ENCODE measurements around the gene POLR2I. TPM values are rescaled to one million over a fixed set of nuclear protein-coding genes. Genes with fewer than 3 reads are reported as not detected.

The POLR2I gene
- polyA plus RNA-seq, 3 donors: 21.2 to 73.9 (median 57.9) TPM

DNA sequence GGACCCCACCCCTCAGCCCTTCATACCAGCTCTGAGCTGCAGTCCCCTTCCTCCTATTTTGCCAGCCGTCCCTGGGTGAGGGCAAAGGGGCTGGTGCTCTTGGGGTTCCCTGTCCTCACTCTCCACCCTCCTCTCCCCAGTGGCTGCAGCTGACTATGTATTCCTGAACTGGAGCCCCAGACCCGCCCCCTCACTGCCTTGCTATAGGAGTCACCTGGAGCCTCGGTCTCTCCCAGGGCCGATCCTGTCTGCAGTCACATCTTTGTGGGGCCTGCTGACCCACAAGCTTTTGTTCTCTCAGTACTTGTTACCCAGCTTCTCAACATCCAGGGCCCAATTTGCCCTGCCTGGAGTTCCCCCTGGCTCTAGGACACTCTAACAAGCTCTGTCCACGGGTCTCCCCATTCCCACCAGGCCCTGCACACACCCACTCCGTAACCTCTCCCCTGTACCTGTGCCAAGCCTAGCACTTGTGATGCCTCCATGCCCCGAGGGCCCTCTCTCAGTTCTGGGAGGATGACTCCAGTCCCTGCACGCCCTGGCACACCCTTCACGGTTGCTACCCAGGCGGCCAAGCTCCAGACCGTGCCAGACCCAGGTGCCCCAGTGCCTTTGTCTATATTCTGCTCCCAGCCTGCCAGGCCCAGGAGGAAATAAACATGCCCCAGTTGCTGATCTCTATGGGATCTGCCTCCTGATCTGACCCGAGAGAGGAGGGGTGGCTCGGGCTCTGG is 35.2 kb upstream of the POLR2I start:
- intact Hi-C loops (cut with micrococcal nuclease): loop anchor here in 1 of 2 donors (10.0 kb wide), 1 partner anchor 405 kb away; the partner anchor contains the start of genes IGFLR1, LIN37, PSENEN and U2AF1L4
- Mint-ChIP-seq H3K4me1 (peaks cover 23% of the 10 kb centered on the region), H3K9me3 (no peaks in the 10 kb centered on the region), H3K4me3 (no peak overlapping the region), H3K27ac (peak overlapping the region in 1 of 7 donors; percentile 62), H3K36me3 (peaks cover 63 to 70% of the 10 kb centered on the region in 2 donors), H3K27me3 (ENCODE audit: low read depth in 3 of 3) (peaks cover 0 to 7% (median 0%) of the 10 kb centered on the region in 3 donors)
- Histone ChIP-seq H4K20me1 (ENCODE audit: insufficient read depth, low read length) (peaks cover 80% of the 10 kb centered on the region), H3K79me2 (ENCODE audit: insufficient read depth, low read length) (peaks cover 9% of the 10 kb centered on the region), H3K27me3 (ENCODE audit: control insufficient read depth in 2 of 2, insufficient read depth in 2 of 2, low read length in 2 of 2) (no peaks in the 10 kb centered on the region), H3K27ac (ENCODE audit: low read depth in 1 of 2, low read length in 2 of 2) (no peak overlapping the region), H3K4me1 (ENCODE audit: control insufficient read depth in 1 of 2, insufficient read depth in 2 of 2, low read length in 2 of 2) (peaks cover 8 to 22% of the 10 kb centered on the region in 2 donors), H2AFZ (ENCODE audit: insufficient read depth, low read depth, low read length, poor library complexity, severe bottlenecking) (no peak overlapping the region), H3K36me3 (replicated peaks in 1 of 2; ENCODE audit: control insufficient read depth in 1 of 2, insufficient read depth in 2 of 2, low read length in 2 of 2) (peaks cover 55 to 67% of the 10 kb centered on the region in 2 donors), H3K9ac (ENCODE audit: insufficient read depth, low read length, poor library complexity, severe bottlenecking) (no peak overlapping the region), H3K4me3 (replicated peaks in 1 of 3; ENCODE audit: low read depth in 2 of 3, low read length in 3 of 3) (no peak overlapping the region), H3K4me2 (replicated peaks; ENCODE audit: extremely low read depth, low read length, poor library complexity, severe bottlenecking) (no peak overlapping the region), H3K9me3 (replicated peaks in 1 of 2; ENCODE audit: control insufficient read depth in 1 of 2, insufficient read depth in 1 of 2, low read length in 2 of 2) (no peaks in the 10 kb centered on the region)
- 96% methylated on average over 12 of the region's 13 CpGs for WGBS (ENCODE audit: insufficient coverage)
- no peak for TF ChIP-seq CTCF (IDR thresholded peaks at IDR 0.05)
- DNase-seq: no peak

- peaks cover 72 to 76% of the 10 kb centered on the region in 2 donors for H3K36me3 Mint-ChIP-seq
- no peak overlapping the region for H3K27ac Mint-ChIP-seq
- H3K4me1 Mint-ChIP-seq: peaks cover 18% of the 10 kb centered on the region
- H3K79me2 ChIP-seq (ENCODE audit: insufficient read depth, low read length): peaks cover 40% of the 10 kb centered on the region
- TF ChIP-seq CTCF (IDR thresholded peaks at IDR 0.05): no peak
- DNase-seq: no peak
- peaks cover 0 to 8% (median 4%) of the 10 kb centered on the region in 3 donors for H3K27me3 Mint-ChIP-seq (ENCODE audit: low read depth in 3 of 3)
- H3K9me3 Mint-ChIP-seq: peaks cover 0 to 4% (median 0%) of the 10 kb centered on the region in 7 donors
- no peak overlapping the region for H2AFZ ChIP-seq (ENCODE audit: insufficient read depth, low read depth, low read length, poor library complexity, severe bottlenecking)
- WGBS (ENCODE audit: insufficient coverage): no CpG with 5 or more reads among the region's 6 CpGs
- no peak overlapping the region for H3K9ac ChIP-seq (ENCODE audit: insufficient read depth, low read length, poor library complexity, severe bottlenecking)
- peaks cover 63 to 76% of the 10 kb centered on the region in 2 donors for H3K36me3 ChIP-seq (replicated peaks in 1 of 2; ENCODE audit: control insufficient read depth in 1 of 2, insufficient read depth in 2 of 2, low read length in 2 of 2)
- intact Hi-C loops (cut with micrococcal nuclease): loop anchor here in 1 of 2 donors (10.0 kb wide), 1 partner anchor 400 kb away; the partner anchor contains the start of genes IGFLR1, LIN37, PSENEN and U2AF1L4
- no peak overlapping the region for H3K4me3 Mint-ChIP-seq
- no peak overlapping the region for H3K27ac ChIP-seq (ENCODE audit: low read depth in 1 of 2, low read length in 2 of 2)
- peaks cover 10 to 14% of the 10 kb centered on the region in 2 donors for H3K4me1 ChIP-seq (ENCODE audit: control insufficient read depth in 1 of 2, insufficient read depth in 2 of 2, low read length in 2 of 2)
- H4K20me1 ChIP-seq (ENCODE audit: insufficient read depth, low read length): peaks cover 80% of the 10 kb centered on the region
- no peak overlapping the region for H3K4me2 ChIP-seq (replicated peaks; ENCODE audit: extremely low read depth, low read length, poor library complexity, severe bottlenecking)
- H3K27me3 ChIP-seq (ENCODE audit: control insufficient read depth in 2 of 2, insufficient read depth in 2 of 2, low read length in 2 of 2): no peaks in the 10 kb centered on the region
- no peaks in the 10 kb centered on the region for H3K9me3 ChIP-seq (replicated peaks in 1 of 2; ENCODE audit: control insufficient read depth in 1 of 2, insufficient read depth in 1 of 2, low read length in 2 of 2)
- no peak overlapping the region for H3K4me3 ChIP-seq (replicated peaks in 1 of 3; ENCODE audit: low read depth in 2 of 3, low read length in 3 of 3)
These were observed 29.9 kb upstream of the POLR2I start for GRCh38 chr19:36144624-36145023.
